Measurements from ENCODE around the gene RMND1. TPM values are rescaled to one million over a fixed set of nuclear protein-coding genes. Genes with fewer than 3 reads are reported as not detected.
"Not testable (repeated sequence)": the region's sequence is repeated elsewhere in the genome, so short reads cannot be mapped to it uniquely, and the experiment has no call there.

Gene RMND1
- total RNA-seq, 4 donors from 2014 or later: 18.4 to 31.8 (median 27.0) TPM

DNA sequence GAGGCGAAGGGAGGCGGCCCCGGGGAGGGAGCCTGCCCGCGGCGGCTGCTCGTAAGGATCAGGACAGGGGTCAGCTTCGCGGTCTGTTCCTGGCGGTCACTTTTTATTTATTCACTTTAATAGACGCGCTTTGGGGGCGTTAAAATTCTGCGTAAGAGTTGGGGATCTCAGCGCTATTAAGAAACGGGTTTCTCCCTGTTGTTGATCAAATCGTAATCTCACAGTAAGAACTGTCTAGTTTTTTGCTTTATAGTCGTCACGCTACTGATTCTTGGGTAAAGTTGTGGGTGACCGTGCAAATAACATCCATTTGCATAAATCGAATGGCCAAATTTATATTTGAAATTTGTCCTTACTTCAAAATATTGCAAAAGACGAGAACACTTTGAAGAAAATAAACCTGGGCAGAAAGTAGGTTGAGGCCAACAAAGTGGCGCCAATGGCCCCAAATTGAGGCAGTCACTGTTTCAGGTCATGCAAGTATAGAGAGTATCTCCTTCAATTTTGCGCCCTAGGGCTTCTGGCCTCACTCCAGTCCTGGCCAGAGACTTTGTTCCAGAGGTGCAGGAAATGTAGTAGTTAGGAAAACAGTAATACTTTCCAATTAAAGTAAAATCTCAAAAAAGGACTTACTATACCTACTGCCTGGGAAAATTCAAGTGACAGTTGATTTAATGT lies 963 bp upstream of the RMND1 start:
- DNase-seq (ENCODE audit: low spot score in 2 of 2): peak in 1 of 2 donors; percentile 22
- Histone ChIP-seq H3K36me3 (no peaks in the 10 kb centered on the region), H3K27me3 (no peaks in the 10 kb centered on the region), H3K9me3 (no peaks in the 10 kb centered on the region), H3K27ac (peak overlapping the region; percentile 84 to 97 (median 96)), H3K4me3 (peak overlapping the region; percentile 73 to 97 (median 90)), H3K4me1 (peaks cover 0 to 29% (median 16%) of the 10 kb centered on the region in 4 donors)
- 0 to 1% methylated on average over 24 of the region's 24 CpGs for WGBS, 2 donors
- TF ChIP-seq POLR2A (IDR thresholded peaks at IDR 0.05) (no peak), EP300 (IDR thresholded peaks at IDR 0.05) (no peak)
- TF ChIP-seq, protein P1, sequence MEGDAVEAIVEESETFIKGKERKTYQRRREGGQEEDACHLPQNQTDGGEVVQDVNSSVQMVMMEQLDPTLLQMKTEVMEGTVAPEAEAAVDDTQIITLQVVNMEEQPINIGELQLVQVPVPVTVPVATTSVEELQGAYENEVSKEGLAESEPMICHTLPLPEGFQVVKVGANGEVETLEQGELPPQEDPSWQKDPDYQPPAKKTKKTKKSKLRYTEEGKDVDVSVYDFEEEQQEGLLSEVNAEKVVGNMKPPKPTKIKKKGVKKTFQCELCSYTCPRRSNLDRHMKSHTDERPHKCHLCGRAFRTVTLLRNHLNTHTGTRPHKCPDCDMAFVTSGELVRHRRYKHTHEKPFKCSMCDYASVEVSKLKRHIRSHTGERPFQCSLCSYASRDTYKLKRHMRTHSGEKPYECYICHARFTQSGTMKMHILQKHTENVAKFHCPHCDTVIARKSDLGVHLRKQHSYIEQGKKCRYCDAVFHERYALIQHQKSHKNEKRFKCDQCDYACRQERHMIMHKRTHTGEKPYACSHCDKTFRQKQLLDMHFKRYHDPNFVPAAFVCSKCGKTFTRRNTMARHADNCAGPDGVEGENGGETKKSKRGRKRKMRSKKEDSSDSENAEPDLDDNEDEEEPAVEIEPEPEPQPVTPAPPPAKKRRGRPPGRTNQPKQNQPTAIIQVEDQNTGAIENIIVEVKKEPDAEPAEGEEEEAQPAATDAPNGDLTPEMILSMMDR (IDR thresholded peaks at IDR 0.05): peak in 1 of 5 experiments; percentile 19

DNA sequence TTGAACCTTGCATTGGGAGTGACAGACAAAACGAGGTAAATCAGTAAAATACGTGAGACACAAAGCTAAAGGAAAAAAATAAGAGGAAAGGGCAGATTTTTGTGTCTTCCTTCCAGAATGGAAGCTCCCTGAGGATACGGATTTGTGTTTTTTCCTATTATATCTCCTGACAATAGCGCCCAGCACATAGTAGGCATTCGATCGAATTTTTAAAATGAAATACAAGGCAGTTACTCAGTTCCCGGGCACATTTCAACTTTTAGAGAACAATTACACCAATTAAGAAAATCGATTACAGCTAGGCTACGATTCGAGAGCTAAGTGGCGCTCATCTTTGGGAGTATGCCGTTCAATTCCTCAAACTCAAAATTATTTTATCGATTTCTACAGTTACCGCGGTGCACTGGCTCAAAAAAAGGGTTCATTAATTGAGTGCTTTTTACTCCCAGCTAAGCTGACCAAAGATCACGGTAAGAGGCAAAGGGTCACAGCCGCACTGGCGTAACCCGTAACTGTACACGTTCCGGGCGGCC lies 443 bp downstream of the RMND1 start:
- no peaks in the 10 kb centered on the region for H3K36me3 ChIP-seq
- TF ChIP-seq POLR2A (IDR thresholded peaks at IDR 0.05): no peak
- no peak for TF ChIP-seq EP300 (IDR thresholded peaks at IDR 0.05)
- TF ChIP-seq, protein P1 (IDR thresholded peaks at IDR 0.05): no peak
- peak overlapping the region; percentile 39 to 96 (median 87) for H3K27ac ChIP-seq
- H3K4me1 ChIP-seq: peaks cover 0 to 37% (median 17%) of the 10 kb centered on the region in 4 donors
- peak overlapping the region; percentile 56 to 97 (median 73) for H3K4me3 ChIP-seq
- no peaks in the 10 kb centered on the region for H3K27me3 ChIP-seq
- DNase-seq (ENCODE audit: low spot score in 2 of 2): no peak
- no peaks in the 10 kb centered on the region for H3K9me3 ChIP-seq
- 1 to 2% methylated on average over 22 of the region's 22 CpGs for WGBS, 2 donors

DNA sequence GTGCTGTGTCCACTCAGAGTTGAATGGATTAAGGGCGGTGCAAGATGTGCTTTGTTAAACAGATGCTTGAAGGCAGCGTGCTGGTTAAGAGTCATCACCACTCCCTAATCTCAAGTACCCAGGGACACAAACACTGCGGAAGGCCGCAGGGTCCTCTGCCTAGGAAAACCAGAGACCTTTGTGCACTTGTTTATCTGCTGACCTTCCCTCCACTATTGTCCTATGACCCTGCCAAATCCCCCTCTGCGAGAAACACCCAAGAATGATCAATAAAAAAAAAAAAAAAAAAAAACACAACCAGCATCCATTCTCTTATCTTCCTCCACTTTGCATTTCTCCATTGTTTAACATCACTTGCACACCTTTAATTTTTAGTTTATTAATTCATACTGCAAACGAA lies 998 bp downstream of the RMND1 start:
- H3K27me3 ChIP-seq; H3K9me3 ChIP-seq; DNase-seq (ENCODE audit: low spot score in 2 of 2); H3K36me3 ChIP-seq: not testable (repeated sequence)
- Histone ChIP-seq H3K4me3 (peak overlapping the region; percentile 56 to 97 (median 73)), H3K4me1 (peaks cover 0 to 42% (median 20%) of the 10 kb centered on the region in 4 donors), H3K27ac (peak overlapping the region in 1 of 4 donors; percentile 78)
- WGBS, 2 donors: 50 to 60% methylated on average over 6 of the region's 6 CpGs

DNA sequence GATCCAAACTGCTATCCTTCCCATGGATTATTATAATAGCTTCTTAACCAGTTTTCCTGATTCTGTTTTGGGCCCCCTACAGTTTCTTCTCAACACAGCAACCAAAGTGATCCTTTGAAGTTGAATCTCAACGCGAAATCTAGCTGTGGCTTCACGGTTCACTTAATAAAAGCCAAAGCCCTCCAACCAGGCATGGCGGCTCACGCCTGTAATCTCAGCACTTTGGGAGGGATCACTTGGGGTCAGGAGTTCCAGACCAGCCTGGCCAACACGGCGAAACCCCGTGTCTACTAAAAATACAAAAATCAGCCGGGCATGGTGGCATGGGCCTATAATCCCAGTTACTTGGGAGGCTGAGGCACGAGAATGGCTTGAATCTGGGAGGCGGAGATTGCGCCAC lies 3.3 kb downstream of the RMND1 start:
- Histone ChIP-seq H3K4me3 (no peak overlapping the region), H3K36me3 (no peaks in the 10 kb centered on the region), H3K4me1 (peaks cover 0 to 51% (median 14%) of the 10 kb centered on the region in 4 donors), H3K27me3 (no peaks in the 10 kb centered on the region), H3K27ac (no peak overlapping the region), H3K9me3 (no peaks in the 10 kb centered on the region)
- 94 to 97% methylated on average over 12 of the region's 12 CpGs for WGBS, 2 donors
- TF ChIP-seq POLR2A (IDR thresholded peaks at IDR 0.05) (no peak), EP300 (IDR thresholded peaks at IDR 0.05) (no peak)
- TF ChIP-seq, protein P1 (IDR thresholded peaks at IDR 0.05): no peak
- no peak for DNase-seq (ENCODE audit: low spot score in 2 of 2)

DNA sequence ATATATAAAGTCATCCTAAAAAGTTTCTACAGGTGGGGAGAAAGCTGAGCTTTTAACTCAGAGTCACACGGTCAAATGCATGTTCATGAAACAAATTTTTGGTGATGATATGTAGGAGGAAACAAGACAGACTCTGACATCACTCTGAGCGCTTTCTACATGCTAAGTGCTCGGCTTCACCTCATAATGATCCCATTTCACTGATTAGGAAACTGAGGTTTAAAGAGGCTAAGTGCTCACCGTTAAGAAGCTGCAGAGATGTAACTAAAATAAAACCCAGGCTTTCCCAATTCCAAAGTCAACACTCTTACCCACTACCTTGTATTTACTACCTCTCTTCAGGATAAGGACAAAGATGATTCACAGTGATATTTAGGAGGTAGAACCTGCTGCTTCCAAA lies 4.7 kb downstream of the RMND1 start:
- Histone ChIP-seq H3K36me3 (no peaks in the 10 kb centered on the region), H3K4me1 (peaks cover 0 to 52% (median 15%) of the 10 kb centered on the region in 4 donors), H3K27me3 (no peaks in the 10 kb centered on the region), H3K27ac (peak overlapping the region in 2 of 4 donors; percentile 75 to 90), H3K9me3 (no peaks in the 10 kb centered on the region), H3K4me3 (no peak overlapping the region)
- TF ChIP-seq EP300 (IDR thresholded peaks at IDR 0.05): no peak
- DNase-seq (ENCODE audit: low spot score in 2 of 2): no peak
- WGBS, 2 donors: 90 to 96% methylated on average over 4 of the region's 4 CpGs

- peaks cover 0 to 56% (median 14%) of the 10 kb centered on the region in 4 donors for H3K4me1 ChIP-seq
- no peak for DNase-seq (ENCODE audit: low spot score in 2 of 2)
- no peaks in the 10 kb centered on the region for H3K36me3 ChIP-seq
- no peaks in the 10 kb centered on the region for H3K9me3 ChIP-seq
- H3K27me3 ChIP-seq: no peaks in the 10 kb centered on the region
- WGBS, 2 donors: 16 to 31% methylated on average over 5 of the region's 5 CpGs
- no peak overlapping the region for H3K4me3 ChIP-seq
- H3K27ac ChIP-seq: peak overlapping the region in 3 of 4 donors; percentile 25 to 90 (median 75)
- TF ChIP-seq EP300 (IDR thresholded peaks at IDR 0.05) (no peak), POLR2A (IDR thresholded peaks at IDR 0.05) (no peak)
- TF ChIP-seq, protein P1 (IDR thresholded peaks at IDR 0.05): no peak
Observed at GRCh38 chr6:151445482-151445881, 6.4 kb downstream of the RMND1 start.
